ENCODE results near the gene PALM2AKAP2.

Gene PALM2AKAP2

GRCh38 chr9:109775516-109775915, 4.5 kb upstream of the PALM2AKAP2 start:
- DNase-seq: no peak

- DNase-seq: no peak
These were observed 3.6 kb upstream of the PALM2AKAP2 start for GRCh38 chr9:109776391-109776790.

- no peak for DNase-seq
These were observed 545 bp downstream of the PALM2AKAP2 start for GRCh38 chr9:109780453-109781033.

- no peak for DNase-seq
These were observed 1.1 kb downstream of the PALM2AKAP2 start for GRCh38 chr9:109781086-109781485.

- no peak for DNase-seq
These were observed 1.7 kb downstream of the PALM2AKAP2 start for GRCh38 chr9:109781541-109782197.

- DNase-seq: no peak
These were observed 7.7 kb downstream of the PALM2AKAP2 start for GRCh38 chr9:109787735-109788134.

GRCh38 chr9:109789556-109789955, 9.6 kb downstream of the PALM2AKAP2 start:
- DNase-seq: no peak

GRCh38 chr9:109789971-109790370, 10.0 kb downstream of the PALM2AKAP2 start:
- no peak for DNase-seq

- DNase-seq: no peak
These were observed 11.1 kb downstream of the PALM2AKAP2 start for GRCh38 chr9:109791003-109791677.

- DNase-seq: no peak
These were observed 11.7 kb downstream of the PALM2AKAP2 start for GRCh38 chr9:109791747-109792146.

- DNase-seq: no peak
These were observed 13.1 kb downstream of the PALM2AKAP2 start for GRCh38 chr9:109792951-109793546.

- DNase-seq: no peak
These were observed 13.9 kb downstream of the PALM2AKAP2 start for GRCh38 chr9:109793921-109794320.

- no peak for DNase-seq
These were observed 14.5 kb downstream of the PALM2AKAP2 start for GRCh38 chr9:109794361-109795012.

GRCh38 chr9:109795613-109796012, 15.6 kb downstream of the PALM2AKAP2 start:
- no peak for DNase-seq

GRCh38 chr9:109796078-109796477, 16.1 kb downstream of the PALM2AKAP2 start:
- no peak for DNase-seq

GRCh38 chr9:109797006-109797405, 17.0 kb downstream of the PALM2AKAP2 start:
- no peak for DNase-seq

GRCh38 chr9:109797509-109797908, 17.5 kb downstream of the PALM2AKAP2 start:
- DNase-seq: no peak

- no peak for DNase-seq
These were observed 19.1 kb downstream of the PALM2AKAP2 start for GRCh38 chr9:109799141-109799540.

- no peak for DNase-seq
These were observed 19.8 kb downstream of the PALM2AKAP2 start for GRCh38 chr9:109799792-109800191.

- DNase-seq: no peak
These were observed 21.5 kb downstream of the PALM2AKAP2 start for GRCh38 chr9:109801484-109801883.

GRCh38 chr9:109802491-109802890, 22.5 kb downstream of the PALM2AKAP2 start:
- DNase-seq: no peak

GRCh38 chr9:109805050-109805449, 25.1 kb downstream of the PALM2AKAP2 start:
- no peak for DNase-seq

- DNase-seq: no peak
These were observed 26.6 kb downstream of the PALM2AKAP2 start for GRCh38 chr9:109806506-109807115.
